ENCODE results near the gene SERPINB3. TPM values are rescaled to one million over a fixed set of nuclear protein-coding genes. Genes with fewer than 3 reads are reported as not detected.
"Not testable (repeated sequence)": the region's sequence is repeated elsewhere in the genome, so short reads cannot be mapped to it uniquely, and the experiment has no call there.

The SERPINB3 gene
- 1 to 10 TPM in 1 of 5 donors, not detected in 4; 1.8 TPM for total RNA-seq
- 10 to 100 TPM in 1 of 3 donors, under 1 TPM in 2; 0.61 to 46.5 (median 0.62) TPM for polyA plus RNA-seq
- long read RNA-seq, donor 1: 0 reads
- long read RNA-seq, donor 2: 0 reads
- long read RNA-seq, donor 3: 0 reads
- long read RNA-seq, donor 4: 0 reads
- long read RNA-seq, donor 5: 0 reads
- long read RNA-seq, donor 6: 0 reads
- long read RNA-seq, donor 7: 0 reads
- long read RNA-seq, donor 8: 0 reads
- long read RNA-seq, donor 9: 0 reads
- long read RNA-seq, donor 10: 0 reads

DNA sequence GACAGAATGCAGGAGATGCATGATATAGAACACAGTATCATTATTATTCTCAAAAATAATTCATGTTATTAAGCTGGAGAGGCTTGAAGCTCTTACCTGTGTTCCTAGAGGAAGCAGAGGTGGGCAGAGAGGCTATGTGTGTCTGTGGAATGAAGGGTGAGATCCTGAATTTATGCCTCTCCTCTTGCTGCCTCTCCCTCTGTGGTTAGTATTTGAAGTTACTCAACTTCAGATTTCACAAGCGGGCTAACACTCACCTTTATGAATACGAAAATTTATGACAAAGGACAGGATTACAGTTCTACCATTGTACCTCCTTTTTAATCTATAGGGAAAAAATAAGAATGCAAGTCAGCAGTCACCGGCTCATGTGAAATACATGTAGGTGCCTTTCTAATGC is at the start of gene SERPINB3:
TSS of gene SERPINB3 (minus strand) at position 144 of the 400 bp plus-strand sequence. CDS start 677 bp downstream, outside the sequence.
- intact Hi-C loops (cut with DNase I; ENCODE audit: low total_unique reads); H3K36me3 ChIP-seq; DNase-seq; H3K4me1 ChIP-seq; H3K27ac ChIP-seq; H3K9me3 ChIP-seq; H3K27me3 ChIP-seq; H3K4me3 ChIP-seq: not testable (repeated sequence)
- WGBS, 5 donors: 65 to 88% (median 79%) methylated on average over 2 to 3 of the region's 3 CpGs

DNA sequence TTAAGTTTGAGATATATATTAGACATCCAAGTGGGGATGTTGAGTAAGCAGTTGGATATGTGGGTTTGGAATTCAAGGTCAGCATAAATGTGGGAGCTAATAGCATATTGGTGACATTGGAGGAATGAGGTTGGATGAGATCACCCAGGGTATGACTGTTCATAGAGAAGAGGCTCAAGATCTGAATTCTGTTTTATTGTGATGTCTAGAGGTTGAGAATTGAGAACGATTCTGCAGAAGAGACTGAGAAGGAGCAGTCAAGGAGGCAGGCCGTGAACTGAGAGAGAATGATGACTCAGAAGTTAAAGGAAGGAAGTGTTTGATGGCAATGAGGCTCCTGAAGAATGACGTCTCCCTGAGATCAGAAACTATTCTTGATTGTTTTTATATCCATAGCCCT is 47.0 kb upstream of the SERPINB3 start:
- Histone ChIP-seq H3K27ac (no peak overlapping the region), H3K4me1 (no peaks in the 10 kb centered on the region), H3K9me3 (peaks cover 0 to 12% (median 5%) of the 10 kb centered on the region in 4 donors), H3K36me3 (no peaks in the 10 kb centered on the region), H3K27me3 (no peaks in the 10 kb centered on the region), H3K4me3 (no peak overlapping the region)
- 65 to 74% (median 73%) methylated on average over 3 of the region's 3 CpGs for WGBS, 5 donors
- TF ChIP-seq POLR2AphosphoS5 (IDR thresholded peaks at IDR 0.05) (no peak), POLR2A (IDR thresholded peaks at IDR 0.05) (no peak), EP300 (IDR thresholded peaks at IDR 0.05) (no peak)
- TF ChIP-seq, protein P1, sequence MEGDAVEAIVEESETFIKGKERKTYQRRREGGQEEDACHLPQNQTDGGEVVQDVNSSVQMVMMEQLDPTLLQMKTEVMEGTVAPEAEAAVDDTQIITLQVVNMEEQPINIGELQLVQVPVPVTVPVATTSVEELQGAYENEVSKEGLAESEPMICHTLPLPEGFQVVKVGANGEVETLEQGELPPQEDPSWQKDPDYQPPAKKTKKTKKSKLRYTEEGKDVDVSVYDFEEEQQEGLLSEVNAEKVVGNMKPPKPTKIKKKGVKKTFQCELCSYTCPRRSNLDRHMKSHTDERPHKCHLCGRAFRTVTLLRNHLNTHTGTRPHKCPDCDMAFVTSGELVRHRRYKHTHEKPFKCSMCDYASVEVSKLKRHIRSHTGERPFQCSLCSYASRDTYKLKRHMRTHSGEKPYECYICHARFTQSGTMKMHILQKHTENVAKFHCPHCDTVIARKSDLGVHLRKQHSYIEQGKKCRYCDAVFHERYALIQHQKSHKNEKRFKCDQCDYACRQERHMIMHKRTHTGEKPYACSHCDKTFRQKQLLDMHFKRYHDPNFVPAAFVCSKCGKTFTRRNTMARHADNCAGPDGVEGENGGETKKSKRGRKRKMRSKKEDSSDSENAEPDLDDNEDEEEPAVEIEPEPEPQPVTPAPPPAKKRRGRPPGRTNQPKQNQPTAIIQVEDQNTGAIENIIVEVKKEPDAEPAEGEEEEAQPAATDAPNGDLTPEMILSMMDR (IDR thresholded peaks at IDR 0.05): no peak
- DNase-seq: no peak
- intact Hi-C loops (cut with DNase I; ENCODE audit: low total_unique reads): no loop called here

DNA sequence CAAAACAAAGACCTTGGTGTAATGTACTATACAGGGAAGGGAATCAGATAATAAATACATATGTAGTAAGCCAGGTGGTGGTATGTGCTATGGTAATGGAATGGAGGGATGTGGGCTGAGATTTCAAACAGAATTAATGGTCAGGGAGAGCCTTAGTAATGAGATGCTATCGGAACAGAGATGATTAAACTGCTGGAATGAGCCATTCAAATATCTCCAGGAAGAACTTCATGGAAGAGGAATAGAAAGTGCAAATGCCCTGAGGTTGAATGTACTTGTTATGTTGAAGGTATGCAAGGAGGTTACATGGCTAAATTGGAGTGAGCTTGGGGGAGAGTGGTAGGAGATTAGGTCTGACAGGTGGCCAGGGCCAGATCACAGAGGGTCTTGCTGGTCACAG is 46.1 kb upstream of the SERPINB3 start:
- Histone ChIP-seq H3K36me3 (no peaks in the 10 kb centered on the region), H3K9me3 (peaks cover 0 to 4% (median 0%) of the 10 kb centered on the region in 4 donors), H3K4me1 (no peaks in the 10 kb centered on the region), H3K27me3 (no peaks in the 10 kb centered on the region), H3K4me3 (no peak overlapping the region), H3K27ac (no peak overlapping the region)
- no peak for DNase-seq
- intact Hi-C loops (cut with DNase I; ENCODE audit: low total_unique reads): no loop called here
- 81 to 94% (median 89%) methylated on average over 1 of the region's 1 CpG for WGBS, 5 donors
- no peak for TF ChIP-seq POLR2AphosphoS5 (IDR thresholded peaks at IDR 0.05)
- no peak for TF ChIP-seq POLR2A (IDR thresholded peaks at IDR 0.05)
- no peak for TF ChIP-seq EP300 (IDR thresholded peaks at IDR 0.05)
- TF ChIP-seq, protein P1 (IDR thresholded peaks at IDR 0.05): no peak

DNA sequence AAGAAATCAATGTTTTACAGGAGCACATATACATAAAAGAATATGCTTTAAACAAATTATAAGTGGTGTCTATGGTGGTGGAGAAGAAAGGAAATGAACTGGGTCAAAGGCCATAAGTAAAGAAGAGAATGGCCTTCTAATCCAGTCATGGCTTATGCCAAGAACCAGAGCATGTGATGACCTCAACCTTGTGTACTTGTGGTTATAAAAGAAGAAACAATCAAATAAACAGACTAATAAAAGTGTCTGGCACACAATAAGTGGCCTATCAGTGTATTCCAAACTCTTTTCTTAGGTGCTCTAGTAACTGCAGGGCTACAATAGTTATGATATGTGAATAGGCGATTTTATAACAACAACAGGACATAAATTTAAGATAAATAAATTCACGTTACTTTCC is 43.7 kb upstream of the SERPINB3 start:
- Histone ChIP-seq H3K27ac (no peak overlapping the region), H3K27me3 (no peaks in the 10 kb centered on the region), H3K4me1 (no peaks in the 10 kb centered on the region), H3K9me3 (no peaks in the 10 kb centered on the region), H3K36me3 (no peaks in the 10 kb centered on the region), H3K4me3 (no peak overlapping the region)
- no peak for DNase-seq
- intact Hi-C loops (cut with DNase I; ENCODE audit: low total_unique reads): no loop called here
- TF ChIP-seq POLR2A (IDR thresholded peaks at IDR 0.05) (no peak), POLR2AphosphoS5 (IDR thresholded peaks at IDR 0.05) (no peak), EP300 (IDR thresholded peaks at IDR 0.05) (no peak)
- TF ChIP-seq, protein P1 (IDR thresholded peaks at IDR 0.05): no peak
- WGBS, 5 donors: 69 to 82% (median 79%) methylated on average over 2 of the region's 2 CpGs

DNA sequence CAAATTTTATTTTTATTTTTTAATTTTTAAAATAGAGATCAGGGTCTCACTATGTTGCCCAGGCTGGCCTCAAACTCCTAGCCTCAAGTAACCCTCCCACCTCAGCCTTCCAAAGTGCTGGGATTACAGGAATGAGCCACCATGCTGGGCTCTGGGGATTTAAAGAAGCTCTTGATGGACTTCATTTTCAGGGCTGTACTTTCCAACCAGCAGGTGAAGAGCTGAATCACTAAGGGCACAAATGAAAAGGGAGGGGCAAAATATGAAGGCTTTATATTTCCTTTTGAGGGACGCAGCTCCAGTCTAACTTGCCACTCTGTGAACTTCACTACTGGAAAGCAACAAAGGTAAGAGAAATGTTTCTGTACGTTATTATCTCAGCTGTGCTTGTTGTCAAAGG is 41.0 kb upstream of the SERPINB3 start, which contains the start of gene SERPINB11:
TSS of gene SERPINB11 (plus strand) at position 301 of the 400 bp plus-strand sequence. CDS start 7,234 bp downstream, outside the sequence.
- Histone ChIP-seq H3K9me3 (no peaks in the 10 kb centered on the region), H3K4me3 (no peak within 1 kb of the TSS), H3K27me3 (no peaks in the 10 kb centered on the region), H3K4me1 (no peaks in the 10 kb centered on the region), H3K36me3 (no peaks in the 10 kb centered on the region), H3K27ac (no peak within 1 kb of the TSS)
- no peak for DNase-seq
- intact Hi-C loops (cut with DNase I; ENCODE audit: low total_unique reads): no loop called here
- TF ChIP-seq, protein P1 (IDR thresholded peaks at IDR 0.05): no peak
- no peak for TF ChIP-seq POLR2AphosphoS5 (IDR thresholded peaks at IDR 0.05)
- WGBS, 5 donors: 54 to 64% (median 54%) methylated on average over 2 of the region's 2 CpGs

Data from stomach (tissue), 19 donors.